ENCODE measurements around the gene AMN.

- TF ChIP-seq CTCF (IDR thresholded peaks at IDR 0.05) (no peak), POLR2A (IDR thresholded peaks at IDR 0.05) (no peak), EP300 (IDR thresholded peaks at IDR 0.05) (no peak)
Measured at GRCh38 chr14:102923201-102923924, 900 bp downstream of the AMN start.

Data from ovary (tissue), 3 donors.